Type B pancreatic cell (in vitro differentiated cells): ENCODE measurements around the gene LHPP. TPM values are rescaled to one million over a fixed set of nuclear protein-coding genes. Genes with fewer than 3 reads are reported as not detected.

ENCODE experiments used
- DNase-seq: peaks from one replicate; pipeline ENCODE4 v3.0.0; 2021; ENCODE audit warnings: mixed read lengths; ENCODE audit not compliant: unreplicated experiment; ENCODE audit errors: extremely low spot score
- H3K27ac Mint-ChIP-seq: 2 replicates; pipeline ENCODE4 v1.8.0; 2021; ENCODE audit warnings: mild to moderate bottlenecking, mixed read lengths
- H3K27me3 Mint-ChIP-seq: 2 replicates; pipeline ENCODE4 v1.8.0; 2021; ENCODE audit warnings: mixed read lengths
- H3K36me3 Mint-ChIP-seq: 2 replicates; pipeline ENCODE4 v1.8.0; 2021; ENCODE audit warnings: mixed read lengths
- H3K4me1 Mint-ChIP-seq: one replicate; pipeline ENCODE4 v1.8.0; 2021; ENCODE audit warnings: mixed read lengths; ENCODE audit not compliant: unreplicated experiment
- H3K4me3 Mint-ChIP-seq: 2 replicates; pipeline ENCODE4 v1.8.0; 2021; ENCODE audit warnings: mild to moderate bottlenecking, mixed read lengths
- H3K9me3 Mint-ChIP-seq: 2 replicates; pipeline ENCODE4 v1.8.0; 2021; ENCODE audit warnings: mixed read lengths
- total RNA-seq: library from RNA; stranded (reverse); gene quantifications from 2 replicates; pipeline ENCODE4 v1.2.1, GENCODE V29; 2021; ENCODE audit warnings: low replicate concordance
- TF ChIP-seq, protein P1 (sequence below): fragments of 200-600 bp; sonication (generic); conservative IDR thresholded peaks from 2 replicates; pipeline ENCODE4 v1.5.0; 2021; ENCODE audit warnings: antibody characterized with exemption, mild to moderate bottlenecking

Gene LHPP
- total RNA-seq, 1 donor from 2014 or later, result 12.7 TPM

DNA sequence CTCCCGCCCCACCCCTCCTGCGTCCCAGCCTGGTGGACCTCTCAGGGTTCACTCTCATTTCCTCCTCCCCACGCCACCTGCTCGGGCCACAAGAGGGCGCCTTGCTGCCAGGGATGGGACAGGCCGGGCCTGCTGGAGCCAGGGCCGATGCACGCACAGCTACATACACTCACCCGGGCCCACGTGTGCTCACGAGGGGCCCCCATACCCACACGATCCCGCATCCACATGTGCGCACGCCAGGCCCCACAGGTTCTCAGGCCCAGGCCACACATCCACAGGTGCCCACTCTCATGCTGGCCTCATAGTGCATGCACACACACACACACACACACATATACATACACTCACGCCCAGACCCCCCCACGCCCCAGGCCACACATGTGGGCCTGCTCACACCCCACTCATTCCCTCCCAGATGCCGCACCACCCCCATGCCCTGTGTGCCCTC, 68.6 kb downstream of the LHPP start:
- no peaks in the 10 kb centered on the region for H3K9me3 Mint-ChIP-seq
- TF ChIP-seq, protein P1, sequence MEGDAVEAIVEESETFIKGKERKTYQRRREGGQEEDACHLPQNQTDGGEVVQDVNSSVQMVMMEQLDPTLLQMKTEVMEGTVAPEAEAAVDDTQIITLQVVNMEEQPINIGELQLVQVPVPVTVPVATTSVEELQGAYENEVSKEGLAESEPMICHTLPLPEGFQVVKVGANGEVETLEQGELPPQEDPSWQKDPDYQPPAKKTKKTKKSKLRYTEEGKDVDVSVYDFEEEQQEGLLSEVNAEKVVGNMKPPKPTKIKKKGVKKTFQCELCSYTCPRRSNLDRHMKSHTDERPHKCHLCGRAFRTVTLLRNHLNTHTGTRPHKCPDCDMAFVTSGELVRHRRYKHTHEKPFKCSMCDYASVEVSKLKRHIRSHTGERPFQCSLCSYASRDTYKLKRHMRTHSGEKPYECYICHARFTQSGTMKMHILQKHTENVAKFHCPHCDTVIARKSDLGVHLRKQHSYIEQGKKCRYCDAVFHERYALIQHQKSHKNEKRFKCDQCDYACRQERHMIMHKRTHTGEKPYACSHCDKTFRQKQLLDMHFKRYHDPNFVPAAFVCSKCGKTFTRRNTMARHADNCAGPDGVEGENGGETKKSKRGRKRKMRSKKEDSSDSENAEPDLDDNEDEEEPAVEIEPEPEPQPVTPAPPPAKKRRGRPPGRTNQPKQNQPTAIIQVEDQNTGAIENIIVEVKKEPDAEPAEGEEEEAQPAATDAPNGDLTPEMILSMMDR, result peak; percentile 91
- no peaks in the 10 kb centered on the region for H3K36me3 Mint-ChIP-seq
- H3K27ac Mint-ChIP-seq, result peak overlapping the region; percentile 48
- peak; percentile 90 for DNase-seq
- H3K4me3 Mint-ChIP-seq, result no peak overlapping the region
- peaks cover 4% of the 10 kb centered on the region for H3K27me3 Mint-ChIP-seq
- peaks cover 9% of the 10 kb centered on the region for H3K4me1 Mint-ChIP-seq

DNA sequence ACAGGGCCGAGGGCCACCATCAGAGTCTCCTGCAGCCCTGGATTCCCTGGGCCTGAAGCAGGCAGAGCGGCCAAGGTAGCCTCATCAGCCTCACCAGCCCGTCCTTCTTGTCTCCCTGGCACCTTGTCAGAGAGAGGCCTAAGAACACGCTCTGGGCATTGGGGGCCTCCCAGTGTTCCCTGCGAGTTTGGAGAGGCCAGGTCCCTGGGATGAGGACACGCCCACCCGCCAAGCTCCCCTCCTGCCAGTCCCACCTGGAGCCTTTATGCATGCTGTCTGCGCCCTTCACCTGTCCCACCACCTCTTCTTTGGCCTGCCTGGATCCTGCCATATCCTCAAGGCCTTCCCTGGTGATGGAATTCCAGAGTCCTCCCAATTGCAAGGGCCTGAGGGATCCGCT, 69.2 kb downstream of the LHPP start:
- Mint-ChIP-seq H3K4me3 (no peak overlapping the region), H3K27ac (no peak overlapping the region), H3K27me3 (peaks cover 4% of the 10 kb centered on the region), H3K36me3 (no peaks in the 10 kb centered on the region), H3K9me3 (no peaks in the 10 kb centered on the region), H3K4me1 (peaks cover 9% of the 10 kb centered on the region)
- DNase-seq, result no peak
- TF ChIP-seq, protein P1, result no peak

GRCh38 chr10:124532106-124532641, 70.6 kb downstream of the LHPP start:
- Mint-ChIP-seq H3K36me3 (no peaks in the 10 kb centered on the region), H3K27me3 (peaks cover 4% of the 10 kb centered on the region), H3K27ac (no peak overlapping the region), H3K9me3 (no peaks in the 10 kb centered on the region), H3K4me3 (no peak overlapping the region), H3K4me1 (peaks cover 18% of the 10 kb centered on the region)
- DNase-seq, result no peak
- TF ChIP-seq, protein P1, result peak; percentile 62

DNA sequence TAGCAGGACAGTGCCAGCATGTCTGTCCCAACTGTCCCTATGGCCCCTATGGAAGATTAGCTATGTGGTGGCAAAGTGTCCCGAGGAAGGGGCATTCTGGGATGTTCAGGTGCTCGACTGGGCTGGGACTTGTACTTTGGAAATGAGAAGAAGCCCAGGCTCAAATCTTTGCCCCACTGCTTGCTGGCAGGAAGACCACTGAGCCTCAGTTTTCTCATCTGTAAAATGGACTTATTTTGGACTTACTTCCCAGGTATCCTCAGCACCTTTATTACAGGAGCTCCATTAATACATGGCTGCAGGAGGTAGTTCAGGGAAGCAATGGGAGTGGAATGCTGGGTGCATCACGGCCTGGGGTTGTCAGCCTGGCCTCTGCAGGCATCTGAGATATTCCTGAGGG, 71.2 kb downstream of the LHPP start:
- no peaks in the 10 kb centered on the region for H3K9me3 Mint-ChIP-seq
- TF ChIP-seq, protein P1, result no peak
- no peak overlapping the region for H3K27ac Mint-ChIP-seq
- no peak overlapping the region for H3K4me3 Mint-ChIP-seq
- H3K27me3 Mint-ChIP-seq, result peaks cover 4% of the 10 kb centered on the region
- H3K36me3 Mint-ChIP-seq, result no peaks in the 10 kb centered on the region
- H3K4me1 Mint-ChIP-seq, result peaks cover 18% of the 10 kb centered on the region
- DNase-seq, result no peak

GRCh38 chr10:124533266-124533665, 71.6 kb downstream of the LHPP start:
- Mint-ChIP-seq H3K4me1 (peaks cover 18% of the 10 kb centered on the region), H3K9me3 (no peaks in the 10 kb centered on the region), H3K4me3 (no peak overlapping the region), H3K27ac (no peak overlapping the region), H3K36me3 (no peaks in the 10 kb centered on the region), H3K27me3 (peaks cover 4% of the 10 kb centered on the region)
- DNase-seq, result no peak
- TF ChIP-seq, protein P1, result no peak
